Neural cell (in vitro differentiated cells): ENCODE results near the gene IGF1R. TPM values are rescaled to one million over a fixed set of nuclear protein-coding genes. Genes with fewer than 3 reads are reported as not detected.

Experiments used
- H2AFZ ChIP-seq: fragments of 200-600, 300-800 bp; sonication (generic), shearing (Covaris generic); 2 replicates; pipeline ENCODE4 v1.6.0; 2014; ENCODE audit warnings: low read depth, mild to moderate bottlenecking, antibody characterized with exemption, low read length, moderate library complexity
- H3F3A ChIP-seq: fragments of 200-600 bp; shearing (Covaris generic); 2 replicates; pipeline ENCODE4 v1.6.1; 2016; ENCODE audit warnings: mild to moderate bottlenecking, moderate library complexity, mixed read lengths, antibody characterized with exemption, low read length; ENCODE audit not compliant: insufficient read depth, poor library complexity, severe bottlenecking
- H3K27ac ChIP-seq: fragments of 200-600, 300-800 bp; sonication (generic), shearing (Covaris generic); 2 replicates; pipeline ENCODE4 v1.5.1; 2014; ENCODE audit warnings: mild to moderate bottlenecking, low read length, moderate library complexity
- H3K27me3 ChIP-seq: fragments of 300-800, 200-600 bp; sonication (generic), shearing (Covaris generic); 2 replicates; pipeline ENCODE4 v1.6.0; 2014; ENCODE audit warnings: mild to moderate bottlenecking, low read depth, low read length, moderate library complexity; ENCODE audit not compliant: insufficient read depth
- H3K36me3 ChIP-seq: fragments of 300-800, 200-600 bp; sonication (generic), shearing (Covaris generic); 2 replicates; pipeline ENCODE4 v1.5.1; 2014; ENCODE audit warnings: mild to moderate bottlenecking, antibody characterized with exemption, low read length, moderate library complexity; ENCODE audit not compliant: insufficient read depth
- H3K4me2 ChIP-seq: fragments of 300-800, 200-600 bp; sonication (generic), shearing (Covaris generic); 2 replicates; pipeline ENCODE4 v1.6.0; 2014; ENCODE audit warnings: mild to moderate bottlenecking, low read length
- H3K4me3 ChIP-seq: fragments of 300-800, 200-600 bp; sonication (generic), shearing (Covaris generic); 2 replicates; pipeline ENCODE4 v1.5.1; 2014; ENCODE audit warnings: mild to moderate bottlenecking, low read length, moderate library complexity
- H3K79me2 ChIP-seq: fragments of 200-600 bp; shearing (Covaris generic); replicated peaks from 2 replicates; pipeline ENCODE4 v1.6.0; 2014; ENCODE audit warnings: mild to moderate bottlenecking, low read length, moderate library complexity; ENCODE audit not compliant: insufficient read depth
- H3K9ac ChIP-seq: fragments of 300-800, 200-600 bp; sonication (generic), shearing (Covaris generic); 2 replicates; pipeline ENCODE4 v1.6.1; 2016; ENCODE audit warnings: mild to moderate bottlenecking, low read length, mixed read lengths
- H3K9me2 ChIP-seq: fragments of 200-600 bp; shearing (Covaris generic); 2 replicates; pipeline ENCODE4 v1.6.1; 2016; ENCODE audit warnings: mild to moderate bottlenecking, low read length, mixed read lengths; ENCODE audit not compliant: insufficient read depth
- H3K9me3 ChIP-seq: fragments of 200-600, 300-800 bp; sonication (generic), shearing (Covaris generic); 2 replicates; pipeline ENCODE4 v1.6.1; 2016; ENCODE audit warnings: mild to moderate bottlenecking, mixed run types, low read length, moderate library complexity, mixed read lengths
- H4K20me1 ChIP-seq: fragments of 200-600 bp; shearing (Covaris generic); 2 replicates; pipeline ENCODE4 v1.6.1; 2016; ENCODE audit warnings: mild to moderate bottlenecking, mixed run types; ENCODE audit not compliant: insufficient read depth
- EP300 ChIP-seq: fragments of 450-650 bp; conservative IDR thresholded peaks from 2 replicates; pipeline ENCODE4 v1.6.1; 2014; ENCODE audit warnings: antibody characterized with exemption, mild to moderate bottlenecking, moderate library complexity; ENCODE audit not compliant: poor library complexity, severe bottlenecking
- EZH2 ChIP-seq: fragments of 200-600, 300-800 bp; shearing (Covaris generic), sonication (generic); IDR thresholded peaks from 2 replicates; pipeline ENCODE4 v1.6.1; 2014; ENCODE audit warnings: antibody characterized with exemption, low read length, borderline replicate concordance, mild to moderate bottlenecking; ENCODE audit not compliant: insufficient read depth, poor library complexity, severe bottlenecking
- MXI1 ChIP-seq: fragments of 450-650 bp; conservative IDR thresholded peaks from 2 replicates; pipeline ENCODE4 v1.6.1; 2014; ENCODE audit warnings: antibody characterized with exemption, mild to moderate bottlenecking; ENCODE audit not compliant: poor library complexity, severe bottlenecking
- POLR2AphosphoS5 ChIP-seq: IDR thresholded peaks from 2 replicates; pipeline ENCODE4 v1.6.1; 2012
- RAD21 ChIP-seq: fragments of 450-650 bp; conservative IDR thresholded peaks from 2 replicates; pipeline ENCODE4 v1.6.1; 2014; ENCODE audit warnings: antibody characterized with exemption, mild to moderate bottlenecking, moderate library complexity
- SMC3 ChIP-seq: fragments of 450-650 bp; conservative IDR thresholded peaks from 2 replicates; pipeline ENCODE4 v1.6.1; 2014; ENCODE audit warnings: antibody characterized with exemption, mild to moderate bottlenecking, moderate library complexity; ENCODE audit not compliant: poor library complexity
- TAF1 ChIP-seq: IDR thresholded peaks from 2 replicates; pipeline ENCODE4 v1.6.1; 2012; ENCODE audit warnings: low read depth
- polyA plus RNA-seq: library from polyadenylated mRNA; depleted of rRNA; stranded (reverse); fragments of >200 nt; gene quantifications from 2 replicates; pipeline ENCODE4 v1.2.3, GENCODE V29; 2014
- TF ChIP-seq, protein P1 (sequence below): IDR thresholded peaks from 2 replicates; pipeline ENCODE4 v1.6.1; 2012; ENCODE audit warnings: borderline replicate concordance
- TF ChIP-seq, protein P2 (sequence below): fragments of 450-650 bp; IDR thresholded peaks from 2 replicates; pipeline ENCODE4 v1.5.1; 2014; ENCODE audit warnings: antibody characterized with exemption, mild to moderate bottlenecking, moderate library complexity; ENCODE audit not compliant: poor library complexity, severe bottlenecking

IGF1R gene
- polyA plus RNA-seq, 1 donor from 2014 or later = 10.9 TPM

DNA sequence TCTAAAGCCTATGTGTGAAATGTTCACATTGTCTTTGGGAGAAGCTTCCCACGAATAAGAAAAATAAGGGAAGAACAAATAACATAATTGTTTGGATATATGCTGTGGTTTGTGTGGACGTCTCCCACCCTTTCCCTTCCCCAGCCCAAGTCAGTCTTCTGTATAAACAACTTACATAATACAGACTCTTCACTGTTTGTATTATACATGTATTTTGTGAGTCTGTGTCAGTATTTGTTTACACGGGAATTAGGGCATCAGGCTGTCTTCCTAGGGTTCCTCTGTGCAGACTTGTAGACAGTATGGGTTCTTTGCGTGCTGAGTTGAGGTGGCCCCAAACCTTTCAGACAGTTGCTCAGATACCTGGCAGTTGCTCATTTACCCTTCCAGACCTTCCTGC, 103.4 kb downstream of the IGF1R start:
- no peaks in the 10 kb centered on the region for H3K36me3 ChIP-seq
- no peak overlapping the region for H3K4me2 ChIP-seq
- H3K9me3 ChIP-seq = no peaks in the 10 kb centered on the region
- H2AFZ ChIP-seq = no peak overlapping the region
- no peak overlapping the region for H3K27ac ChIP-seq
- no peaks in the 10 kb centered on the region for H3F3A ChIP-seq
- no peaks in the 10 kb centered on the region for H4K20me1 ChIP-seq
- no peaks in the 10 kb centered on the region for H3K27me3 ChIP-seq
- TF ChIP-seq, protein P1, sequence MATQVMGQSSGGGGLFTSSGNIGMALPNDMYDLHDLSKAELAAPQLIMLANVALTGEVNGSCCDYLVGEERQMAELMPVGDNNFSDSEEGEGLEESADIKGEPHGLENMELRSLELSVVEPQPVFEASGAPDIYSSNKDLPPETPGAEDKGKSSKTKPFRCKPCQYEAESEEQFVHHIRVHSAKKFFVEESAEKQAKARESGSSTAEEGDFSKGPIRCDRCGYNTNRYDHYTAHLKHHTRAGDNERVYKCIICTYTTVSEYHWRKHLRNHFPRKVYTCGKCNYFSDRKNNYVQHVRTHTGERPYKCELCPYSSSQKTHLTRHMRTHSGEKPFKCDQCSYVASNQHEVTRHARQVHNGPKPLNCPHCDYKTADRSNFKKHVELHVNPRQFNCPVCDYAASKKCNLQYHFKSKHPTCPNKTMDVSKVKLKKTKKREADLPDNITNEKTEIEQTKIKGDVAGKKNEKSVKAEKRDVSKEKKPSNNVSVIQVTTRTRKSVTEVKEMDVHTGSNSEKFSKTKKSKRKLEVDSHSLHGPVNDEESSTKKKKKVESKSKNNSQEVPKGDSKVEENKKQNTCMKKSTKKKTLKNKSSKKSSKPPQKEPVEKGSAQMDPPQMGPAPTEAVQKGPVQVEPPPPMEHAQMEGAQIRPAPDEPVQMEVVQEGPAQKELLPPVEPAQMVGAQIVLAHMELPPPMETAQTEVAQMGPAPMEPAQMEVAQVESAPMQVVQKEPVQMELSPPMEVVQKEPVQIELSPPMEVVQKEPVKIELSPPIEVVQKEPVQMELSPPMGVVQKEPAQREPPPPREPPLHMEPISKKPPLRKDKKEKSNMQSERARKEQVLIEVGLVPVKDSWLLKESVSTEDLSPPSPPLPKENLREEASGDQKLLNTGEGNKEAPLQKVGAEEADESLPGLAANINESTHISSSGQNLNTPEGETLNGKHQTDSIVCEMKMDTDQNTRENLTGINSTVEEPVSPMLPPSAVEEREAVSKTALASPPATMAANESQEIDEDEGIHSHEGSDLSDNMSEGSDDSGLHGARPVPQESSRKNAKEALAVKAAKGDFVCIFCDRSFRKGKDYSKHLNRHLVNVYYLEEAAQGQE = no peak
- no peak for TF ChIP-seq MXI1
- TF ChIP-seq EP300 = no peak
- no peak for TF ChIP-seq EZH2
- TF ChIP-seq TAF1 = no peak
- TF ChIP-seq RAD21 = no peak
- TF ChIP-seq POLR2AphosphoS5 = no peak
- TF ChIP-seq SMC3 = no peak
- TF ChIP-seq, protein P2, sequence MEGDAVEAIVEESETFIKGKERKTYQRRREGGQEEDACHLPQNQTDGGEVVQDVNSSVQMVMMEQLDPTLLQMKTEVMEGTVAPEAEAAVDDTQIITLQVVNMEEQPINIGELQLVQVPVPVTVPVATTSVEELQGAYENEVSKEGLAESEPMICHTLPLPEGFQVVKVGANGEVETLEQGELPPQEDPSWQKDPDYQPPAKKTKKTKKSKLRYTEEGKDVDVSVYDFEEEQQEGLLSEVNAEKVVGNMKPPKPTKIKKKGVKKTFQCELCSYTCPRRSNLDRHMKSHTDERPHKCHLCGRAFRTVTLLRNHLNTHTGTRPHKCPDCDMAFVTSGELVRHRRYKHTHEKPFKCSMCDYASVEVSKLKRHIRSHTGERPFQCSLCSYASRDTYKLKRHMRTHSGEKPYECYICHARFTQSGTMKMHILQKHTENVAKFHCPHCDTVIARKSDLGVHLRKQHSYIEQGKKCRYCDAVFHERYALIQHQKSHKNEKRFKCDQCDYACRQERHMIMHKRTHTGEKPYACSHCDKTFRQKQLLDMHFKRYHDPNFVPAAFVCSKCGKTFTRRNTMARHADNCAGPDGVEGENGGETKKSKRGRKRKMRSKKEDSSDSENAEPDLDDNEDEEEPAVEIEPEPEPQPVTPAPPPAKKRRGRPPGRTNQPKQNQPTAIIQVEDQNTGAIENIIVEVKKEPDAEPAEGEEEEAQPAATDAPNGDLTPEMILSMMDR = no peak
- H3K79me2 ChIP-seq = peaks cover 69% of the 10 kb centered on the region
- no peaks in the 10 kb centered on the region for H3K9me2 ChIP-seq
- H3K4me3 ChIP-seq = no peak overlapping the region
- no peak overlapping the region for H3K9ac ChIP-seq

DNA sequence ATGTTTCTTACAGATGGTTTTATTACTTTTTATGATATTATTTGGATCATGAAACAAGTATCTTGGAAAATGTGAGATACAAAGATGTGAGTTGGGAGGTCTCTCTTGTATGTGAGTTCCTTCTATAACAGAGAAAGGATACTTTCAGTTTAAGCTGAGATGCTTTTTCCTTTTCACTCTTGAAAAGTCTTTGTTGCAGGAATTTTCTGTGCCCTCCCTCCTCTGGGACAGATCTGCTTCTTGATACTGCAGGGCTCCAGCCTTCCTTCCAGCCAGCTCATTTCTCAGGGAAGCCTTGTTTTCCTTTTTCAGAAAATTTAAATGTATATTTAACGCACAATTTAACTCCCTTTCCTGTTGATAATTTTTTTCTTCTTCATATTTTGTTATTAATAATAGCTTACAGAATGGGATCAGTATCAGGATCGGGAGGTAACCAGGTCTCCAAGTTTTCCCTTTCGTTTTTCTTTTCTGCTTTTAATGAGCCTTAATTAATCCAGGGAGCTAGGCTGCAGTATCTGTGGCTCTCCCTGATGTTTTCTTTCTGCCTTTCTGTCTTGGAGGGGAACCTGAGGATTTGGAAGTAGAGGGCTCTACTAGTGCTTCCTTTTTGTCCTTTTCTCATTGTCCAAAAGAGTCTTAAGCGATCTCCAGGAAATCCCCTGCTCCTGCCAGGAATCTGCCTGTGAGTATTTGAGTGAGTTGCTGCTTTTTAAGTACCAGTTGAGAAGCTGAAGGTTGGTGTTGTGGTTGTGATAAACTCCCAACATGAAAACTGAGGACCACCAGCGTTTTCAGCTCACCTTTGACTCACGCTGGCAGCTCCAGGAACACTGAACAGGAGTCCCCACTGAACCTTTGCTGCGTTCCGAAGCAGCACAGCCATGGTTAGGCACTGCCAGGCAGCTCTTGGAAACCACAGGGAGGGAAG, 105.7 kb downstream of the IGF1R start:
- H3F3A ChIP-seq = no peaks in the 10 kb centered on the region
- peaks cover 67% of the 10 kb centered on the region for H3K79me2 ChIP-seq
- no peak for TF ChIP-seq RAD21
- TF ChIP-seq EZH2 = no peak
- TF ChIP-seq TAF1 = no peak
- no peak for TF ChIP-seq SMC3
- TF ChIP-seq, protein P1 = no peak
- TF ChIP-seq, protein P2 = no peak
- no peak overlapping the region for H3K27ac ChIP-seq
- H3K27me3 ChIP-seq = no peaks in the 10 kb centered on the region
- no peaks in the 10 kb centered on the region for H3K36me3 ChIP-seq
- no peak overlapping the region for H3K4me2 ChIP-seq
- no peak overlapping the region for H2AFZ ChIP-seq
- H3K9me2 ChIP-seq = no peaks in the 10 kb centered on the region
- H3K9ac ChIP-seq = no peak overlapping the region
- no peaks in the 10 kb centered on the region for H4K20me1 ChIP-seq
- no peaks in the 10 kb centered on the region for H3K9me3 ChIP-seq
- peak overlapping the region; percentile 16 for H3K4me3 ChIP-seq
